Breast epithelium (tissue), 3 donors: ENCODE results near the gene SLC66A2.

ENCODE experiments used
- CTCF ChIP-seq, 3 donors: fragments of 450-650 bp; IDR thresholded peaks; one replicate each; pipeline ENCODE4 v1.5.1; 2016 to 2017; ENCODE audit warnings: antibody characterized with exemption in 3 of 3, mild to moderate bottlenecking in 3 of 3, moderate library complexity in 3 of 3
- POLR2A ChIP-seq: fragments of 450-650 bp; IDR thresholded peaks from one replicate; pipeline ENCODE4 v1.6.1; 2016; ENCODE audit warnings: antibody characterized with exemption, mild to moderate bottlenecking, moderate library complexity

GRCh38 chr18:79874553-79875530 is 76.6 kb downstream of the SLC66A2 start:
- TF ChIP-seq CTCF (IDR thresholded peaks at IDR 0.05) = no peak
- no peak for TF ChIP-seq POLR2A
